Effector memory CD4-positive, alpha-beta T cell (primary cell): ENCODE results near the gene DUSP3.

Experiments
- DNase-seq, 3 donors: peaks; one replicate each; pipeline ENCODE4 v3.0.0-alpha.2; 2020
- H3K27ac ChIP-seq: 2 replicates; pipeline ENCODE4 v1.7.0; 2013; ENCODE audit warnings: mild to moderate bottlenecking, low read length, moderate library complexity; ENCODE audit not compliant: insufficient read depth, poor library complexity, severe bottlenecking
- H3K27me3 ChIP-seq: replicated peaks from 2 replicates; pipeline ENCODE4 v1.7.0; 2013; ENCODE audit warnings: mild to moderate bottlenecking, low read length; ENCODE audit not compliant: insufficient read depth, control insufficient read depth, poor library complexity, severe bottlenecking
- H3K36me3 ChIP-seq: 2 replicates; pipeline ENCODE4 v1.7.0; 2013; ENCODE audit warnings: mild to moderate bottlenecking, low read length, moderate library complexity; ENCODE audit not compliant: control insufficient read depth, insufficient read depth
- H3K4me1 ChIP-seq: 2 replicates; pipeline ENCODE4 v1.7.0; 2013; ENCODE audit warnings: low read length, mild to moderate bottlenecking; ENCODE audit not compliant: control insufficient read depth, insufficient read depth, poor library complexity, severe bottlenecking
- H3K4me3 ChIP-seq: 2 replicates; pipeline ENCODE4 v1.7.0; 2013; ENCODE audit warnings: low read length, low read depth, mild to moderate bottlenecking; ENCODE audit not compliant: insufficient read depth, poor library complexity, severe bottlenecking
- H3K9me3 ChIP-seq: 2 replicates; pipeline ENCODE4 v1.7.0; 2013; ENCODE audit warnings: mild to moderate bottlenecking, low read length, moderate library complexity; ENCODE audit not compliant: control insufficient read depth

Gene DUSP3

DNA sequence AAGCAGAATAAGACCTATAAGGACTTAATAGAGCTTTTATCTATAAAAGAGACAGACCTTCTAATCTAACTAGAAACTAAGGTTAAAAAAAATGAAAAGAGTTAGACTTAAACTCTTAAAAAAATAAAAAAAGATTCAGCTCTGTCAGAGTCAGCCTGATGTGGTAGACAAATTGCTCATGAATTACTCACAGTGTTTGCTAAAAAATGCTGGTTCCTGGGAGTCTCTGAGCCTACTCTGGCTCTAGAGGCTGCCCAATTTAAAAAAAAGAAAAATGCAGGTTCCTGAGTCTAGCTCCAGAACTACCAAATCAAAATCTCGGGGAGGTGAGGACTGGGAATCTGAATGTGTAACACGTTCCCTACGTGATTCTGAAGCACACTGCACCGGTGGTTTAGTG is 38.2 kb downstream of the DUSP3 start:
- no peak overlapping the region for H3K27ac ChIP-seq
- H3K4me3 ChIP-seq = no peak overlapping the region
- DNase-seq = no peak

DNA sequence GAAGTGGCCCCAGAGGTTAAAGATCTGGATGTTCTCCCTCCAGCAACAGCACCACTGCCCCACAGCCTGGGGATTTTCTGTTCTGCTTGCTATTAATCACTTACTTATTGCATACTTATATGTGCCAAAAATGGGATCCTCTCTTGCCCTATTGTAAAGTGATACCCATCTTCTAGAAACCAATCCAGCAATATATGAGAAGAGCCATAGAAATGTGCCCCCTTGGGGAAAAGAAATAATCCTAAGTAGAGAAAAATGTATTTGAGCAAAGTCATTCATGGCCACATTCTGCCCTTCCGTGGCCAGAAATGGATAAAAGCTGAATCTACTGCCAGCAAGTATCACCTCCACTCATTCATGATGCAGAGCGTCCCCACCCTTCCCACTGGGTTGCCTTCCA is 41.1 kb downstream of the DUSP3 start:
- Histone ChIP-seq H3K4me3 (no peak overlapping the region), H3K9me3 (no peaks in the 10 kb centered on the region), H3K27me3 (no peaks in the 10 kb centered on the region), H3K4me1 (no peaks in the 10 kb centered on the region), H3K27ac (no peak overlapping the region), H3K36me3 (no peaks in the 10 kb centered on the region)
- DNase-seq = no peak

More for the DNA sequence above, 38.2 kb downstream of the DUSP3 start:
- no peaks in the 10 kb centered on the region for H3K27me3 ChIP-seq
- no peaks in the 10 kb centered on the region for H3K36me3 ChIP-seq
- no peaks in the 10 kb centered on the region for H3K4me1 ChIP-seq
- H3K9me3 ChIP-seq = no peaks in the 10 kb centered on the region

DNA sequence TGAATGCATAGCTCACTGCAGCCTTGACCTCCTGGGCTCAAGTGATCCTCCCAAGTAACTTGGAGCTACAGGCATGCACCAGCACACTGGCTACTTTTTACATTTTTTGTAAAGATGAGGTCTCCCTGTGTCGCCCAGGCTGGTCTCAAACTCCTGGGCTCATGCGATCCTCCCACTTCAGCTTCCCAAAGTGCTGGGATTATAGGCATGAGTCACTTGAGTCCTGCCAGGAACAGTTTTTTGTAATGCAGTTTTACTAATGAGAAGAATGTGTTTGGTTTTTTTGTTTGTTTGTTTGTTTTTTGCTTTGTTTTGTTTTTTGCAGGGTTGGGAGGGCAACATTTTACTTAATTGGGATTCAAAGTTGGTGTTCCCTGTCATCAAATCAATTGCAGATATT is 42.4 kb downstream of the DUSP3 start:
- no peaks in the 10 kb centered on the region for H3K36me3 ChIP-seq
- no peaks in the 10 kb centered on the region for H3K4me1 ChIP-seq
- no peaks in the 10 kb centered on the region for H3K27me3 ChIP-seq
- H3K27ac ChIP-seq = no peak overlapping the region
- no peak for DNase-seq
- no peak overlapping the region for H3K4me3 ChIP-seq
- no peaks in the 10 kb centered on the region for H3K9me3 ChIP-seq

DNA sequence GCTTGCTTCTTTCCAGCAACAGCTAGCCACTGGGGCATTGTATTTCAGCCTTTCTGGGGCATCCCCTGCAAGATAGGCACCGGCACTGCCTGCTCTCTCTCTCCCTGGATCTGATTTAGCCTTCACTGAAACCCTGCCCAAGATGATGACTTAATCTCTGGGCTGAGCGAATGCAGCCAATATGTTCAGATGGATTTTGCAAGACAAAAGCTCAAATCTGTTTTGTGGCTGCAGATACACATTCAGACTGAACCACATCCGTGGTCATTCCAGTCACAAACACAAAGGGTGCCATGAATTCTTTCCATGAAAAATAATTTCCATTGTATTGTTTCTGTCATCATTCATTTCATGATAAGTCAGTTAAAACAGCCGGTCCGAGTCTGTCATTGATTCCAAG is 44.4 kb downstream of the DUSP3 start:
- Histone ChIP-seq H3K9me3 (no peaks in the 10 kb centered on the region), H3K27me3 (no peaks in the 10 kb centered on the region), H3K27ac (no peak overlapping the region), H3K4me3 (no peak overlapping the region), H3K36me3 (no peaks in the 10 kb centered on the region), H3K4me1 (no peaks in the 10 kb centered on the region)
- no peak for DNase-seq

- Histone ChIP-seq H3K4me3 (no peak overlapping the region), H3K36me3 (no peaks in the 10 kb centered on the region), H3K4me1 (no peaks in the 10 kb centered on the region), H3K27me3 (no peaks in the 10 kb centered on the region), H3K9me3 (no peaks in the 10 kb centered on the region), H3K27ac (no peak overlapping the region)
- DNase-seq = no peak
Measured at GRCh38 chr17:43733956-43734355, 44.8 kb downstream of the DUSP3 start.

DNA sequence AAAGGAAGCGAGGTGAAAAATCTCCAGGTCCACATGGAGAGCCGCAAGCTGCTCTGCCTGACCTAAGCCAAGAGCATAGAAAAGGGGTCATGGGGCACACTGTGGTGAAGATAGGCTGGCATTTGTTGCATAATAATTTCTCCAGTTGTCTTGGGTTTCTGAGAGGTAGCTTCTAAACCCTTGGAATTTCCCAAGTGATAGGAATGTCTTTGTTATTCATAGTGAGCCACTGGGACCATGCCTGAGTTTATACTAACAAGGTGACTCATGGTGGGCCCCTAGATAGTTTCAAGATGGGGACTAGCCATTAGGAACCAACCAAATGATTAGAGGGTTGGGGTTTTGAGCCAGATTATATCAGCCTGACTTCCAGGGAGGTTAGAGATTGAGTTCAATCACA is 45.8 kb downstream of the DUSP3 start:
- DNase-seq = no peak
- no peaks in the 10 kb centered on the region for H3K9me3 ChIP-seq

DNA sequence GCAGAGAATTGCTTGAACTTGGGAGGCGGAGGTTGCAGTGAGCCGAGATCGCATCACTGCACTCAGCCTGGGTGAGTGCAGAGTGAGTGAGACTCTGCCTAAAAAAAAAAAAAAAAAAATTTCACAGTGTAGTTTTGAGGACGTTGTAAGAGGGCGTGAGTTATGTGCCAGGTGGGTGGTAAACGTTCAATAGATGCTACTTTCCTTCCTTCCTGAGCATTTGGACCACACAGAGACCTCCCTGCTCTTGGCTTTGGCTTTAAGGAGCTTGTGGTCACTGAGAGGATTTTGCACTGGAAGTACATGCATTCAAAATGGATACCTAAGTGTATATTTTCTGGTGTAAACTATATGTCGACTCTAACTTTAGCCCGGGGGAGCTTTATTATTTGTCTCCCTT is 50.7 kb downstream of the DUSP3 start:
- Histone ChIP-seq H3K27ac (no peak overlapping the region), H3K36me3 (no peaks in the 10 kb centered on the region), H3K4me3 (no peak overlapping the region), H3K9me3 (no peaks in the 10 kb centered on the region), H3K4me1 (no peaks in the 10 kb centered on the region), H3K27me3 (no peaks in the 10 kb centered on the region)
- no peak for DNase-seq

More for the DNA sequence above, 45.8 kb downstream of the DUSP3 start:
- no peaks in the 10 kb centered on the region for H3K36me3 ChIP-seq
- no peaks in the 10 kb centered on the region for H3K4me1 ChIP-seq
- H3K27me3 ChIP-seq = no peaks in the 10 kb centered on the region
- H3K27ac ChIP-seq = no peak overlapping the region
- no peak overlapping the region for H3K4me3 ChIP-seq

DNA sequence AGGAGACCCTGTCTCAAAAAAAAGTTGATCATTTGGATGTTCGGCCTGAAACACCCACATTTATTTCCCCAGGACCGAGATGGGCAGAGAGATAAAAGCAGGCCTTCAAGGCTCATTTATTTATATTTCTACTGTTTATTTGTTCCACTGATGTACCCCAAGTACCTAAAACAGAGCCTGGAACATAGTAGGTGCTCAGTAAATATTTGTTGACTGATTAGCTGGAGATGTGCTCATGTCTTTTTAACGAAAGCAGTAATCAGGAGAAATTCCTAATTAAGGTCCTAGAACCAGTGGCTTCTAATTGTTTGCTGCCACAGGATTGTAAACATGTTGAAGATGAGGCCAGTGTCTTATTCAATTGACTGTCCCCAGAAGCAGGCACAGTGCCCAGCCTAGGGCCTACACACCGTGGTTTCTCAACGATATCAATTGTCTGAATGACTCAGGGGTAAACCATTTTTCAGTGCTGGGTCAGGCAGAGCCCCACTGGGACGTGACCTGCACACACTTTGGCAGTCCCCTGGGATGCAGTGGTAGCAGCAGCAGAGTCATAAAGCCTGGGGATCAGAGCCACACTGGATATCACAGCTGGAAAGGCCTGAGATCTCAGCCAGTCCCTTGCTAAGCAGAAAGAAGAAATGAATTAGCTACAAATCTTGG is 54.9 kb downstream of the DUSP3 start:
- Histone ChIP-seq H3K4me1 (no peaks in the 10 kb centered on the region), H3K27me3 (no peaks in the 10 kb centered on the region)
- DNase-seq = no peak

GRCh38 chr17:43722870-43723665 is 55.7 kb downstream of the DUSP3 start:
- no peaks in the 10 kb centered on the region for H3K4me1 ChIP-seq
- H3K27ac ChIP-seq = no peak overlapping the region
- H3K9me3 ChIP-seq = no peaks in the 10 kb centered on the region
- no peaks in the 10 kb centered on the region for H3K36me3 ChIP-seq
- H3K27me3 ChIP-seq = no peaks in the 10 kb centered on the region
- H3K4me3 ChIP-seq = no peak overlapping the region
- DNase-seq = no peak

More for the DNA sequence above, 54.9 kb downstream of the DUSP3 start:
- Histone ChIP-seq H3K9me3 (no peaks in the 10 kb centered on the region), H3K27ac (no peak overlapping the region), H3K4me3 (no peak overlapping the region), H3K36me3 (no peaks in the 10 kb centered on the region)

- no peak overlapping the region for H3K27ac ChIP-seq
- no peaks in the 10 kb centered on the region for H3K36me3 ChIP-seq
- no peaks in the 10 kb centered on the region for H3K27me3 ChIP-seq
- DNase-seq = no peak
- no peaks in the 10 kb centered on the region for H3K9me3 ChIP-seq
- no peak overlapping the region for H3K4me3 ChIP-seq
- H3K4me1 ChIP-seq = no peaks in the 10 kb centered on the region
Measured at GRCh38 chr17:43722269-43722619, 56.5 kb downstream of the DUSP3 start.
